Measurements from ENCODE around the gene RFPL3. TPM values are rescaled to one million over a fixed set of nuclear protein-coding genes. Genes with fewer than 3 reads are reported as not detected.

Gene RFPL3
- total RNA-seq, 1 experiment from 2014 or later = not detected

- no peaks in the 10 kb centered on the region for H3K79me2 ChIP-seq (ENCODE audit: low read length)
- no peak overlapping the region for H3K4me2 ChIP-seq (ENCODE audit: low read length)
- ChIA-PET CTCF (no interaction called here), POLR2A (ENCODE audit: unreplicated experiment) (no interaction called here)
- H3F3A ChIP-seq (ENCODE audit: low read length, unreplicated experiment) = no peaks in the 10 kb centered on the region
- no peak overlapping the region for H3K9ac ChIP-seq (ENCODE audit: low read length)
- no peak overlapping the region for H3K4me3 ChIP-seq (ENCODE audit: low read length)
- H3K9me3 ChIP-seq (ENCODE audit: low read length) = no peaks in the 10 kb centered on the region
- no peaks in the 10 kb centered on the region for H3K27me3 ChIP-seq (ENCODE audit: low read length)
- ATAC-seq = no peak
- H3K36me3 ChIP-seq (ENCODE audit: low read depth, low read length) = no peaks in the 10 kb centered on the region
- H3K9me2 ChIP-seq (replicated peaks; ENCODE audit: low read length) = no peaks in the 10 kb centered on the region
- no peak for DNase-seq
- H4K20me1 ChIP-seq (ENCODE audit: low read length) = no peaks in the 10 kb centered on the region
- no peak overlapping the region for H3K27ac ChIP-seq (ENCODE audit: low read length)
- intact Hi-C loops (cut with micrococcal nuclease) = no loop called here
- TF ChIP-seq EZH2 (IDR thresholded peaks at IDR 0.05; ENCODE audit: low read length, unreplicated experiment) = no peak
- TF ChIP-seq CTCF (conservative IDR thresholded peaks at IDR 0.05; ENCODE audit: low read depth, low read length) = no peak
- no peak for TF ChIP-seq EZH2phosphoT487 (IDR thresholded peaks at IDR 0.05; ENCODE audit: borderline replicate concordance, low read length)
- no TSS peak for BruUV-seq (replicated peaks)
- no peak overlapping the region for H2AFZ ChIP-seq (ENCODE audit: low read length)
- H3K4me1 ChIP-seq (ENCODE audit: insufficient read depth, low read length) = no peaks in the 10 kb centered on the region
These were observed 44.1 kb upstream of the RFPL3 start for GRCh38 chr22:32313532-32313931.

- BruUV-seq (replicated peaks) = no TSS peak
- Histone ChIP-seq H3K79me2 (ENCODE audit: low read length) (no peaks in the 10 kb centered on the region), H3F3A (ENCODE audit: low read length, unreplicated experiment) (no peaks in the 10 kb centered on the region), H2AFZ (ENCODE audit: low read length) (no peak overlapping the region), H3K27me3 (ENCODE audit: low read length) (0 out of 2 replicates have a peak, but pooled peaks cover 4% of the 10 kb centered on the region), H3K4me3 (ENCODE audit: low read length) (no peak overlapping the region), H4K20me1 (ENCODE audit: low read length) (no peaks in the 10 kb centered on the region), H3K9me2 (replicated peaks; ENCODE audit: low read length) (no peaks in the 10 kb centered on the region), H3K9me3 (ENCODE audit: low read length) (no peaks in the 10 kb centered on the region), H3K27ac (ENCODE audit: low read length) (no peak overlapping the region), H3K9ac (ENCODE audit: low read length) (no peak overlapping the region), H3K36me3 (ENCODE audit: low read depth, low read length) (no peaks in the 10 kb centered on the region), H3K4me2 (ENCODE audit: low read length) (no peak overlapping the region), H3K4me1 (ENCODE audit: insufficient read depth, low read length) (no peaks in the 10 kb centered on the region)
- TF ChIP-seq CTCF (conservative IDR thresholded peaks at IDR 0.05; ENCODE audit: low read depth, low read length) (no peak), EZH2phosphoT487 (IDR thresholded peaks at IDR 0.05; ENCODE audit: borderline replicate concordance, low read length) (no peak), EZH2 (IDR thresholded peaks at IDR 0.05; ENCODE audit: low read length, unreplicated experiment) (no peak)
- POLR2A ChIA-PET (ENCODE audit: unreplicated experiment) = no interaction called here
- no peak for ATAC-seq
- DNase-seq = no peak
- CTCF ChIA-PET = no interaction called here
- intact Hi-C loops (cut with micrococcal nuclease) = no loop called here
These were observed 40.1 kb upstream of the RFPL3 start for GRCh38 chr22:32317524-32317923.

- Histone ChIP-seq H3K4me1 (ENCODE audit: insufficient read depth, low read length) (no peaks in the 10 kb centered on the region), H2AFZ (ENCODE audit: low read length) (no peak overlapping the region), H3F3A (ENCODE audit: low read length, unreplicated experiment) (no peaks in the 10 kb centered on the region), H3K27me3 (ENCODE audit: low read length) (0 out of 2 replicates have a peak, but pooled peaks cover 4% of the 10 kb centered on the region), H3K36me3 (ENCODE audit: low read depth, low read length) (no peaks in the 10 kb centered on the region), H4K20me1 (ENCODE audit: low read length) (no peaks in the 10 kb centered on the region), H3K9me3 (ENCODE audit: low read length) (no peaks in the 10 kb centered on the region), H3K4me2 (ENCODE audit: low read length) (no peak overlapping the region), H3K27ac (ENCODE audit: low read length) (no peak overlapping the region), H3K4me3 (ENCODE audit: low read length) (no peak overlapping the region), H3K79me2 (ENCODE audit: low read length) (no peaks in the 10 kb centered on the region), H3K9ac (ENCODE audit: low read length) (no peak overlapping the region), H3K9me2 (replicated peaks; ENCODE audit: low read length) (no peaks in the 10 kb centered on the region)
- intact Hi-C loops (cut with micrococcal nuclease) = no loop called here
- POLR2A ChIA-PET (ENCODE audit: unreplicated experiment) = no interaction called here
- CTCF ChIA-PET = no interaction called here
- no peak for TF ChIP-seq EZH2phosphoT487 (IDR thresholded peaks at IDR 0.05; ENCODE audit: borderline replicate concordance, low read length)
- DNase-seq = no peak
- BruUV-seq (replicated peaks) = no TSS peak
- ATAC-seq = no peak
These were observed 39.3 kb upstream of the RFPL3 start for GRCh38 chr22:32318361-32318760.
